HepG2 (cell line): Measurements from ENCODE around the gene DSCAM.

Experiments used
- EP300 ChIP-seq, 3 experiments: sonication (generic) in 1 of 3; formaldehyde crosslinking in 1 of 3; IDR thresholded peaks; 2 replicates each; pipeline versions ENCODE4 v1.5.1 to v1.6.1; 2011 to 2020; ENCODE audit warnings: low read depth in 2 of 3, low read length in 2 of 3, borderline replicate concordance in 1 of 3, improper control_type of control experiment in 1 of 3, mild to moderate bottlenecking in 1 of 3, missing genetic modification reagents in 1 of 3, moderate library complexity in 1 of 3
- MXI1 ChIP-seq: IDR thresholded peaks from 3 replicates; pipeline ENCODE4 v1.6.1; 2012; ENCODE audit warnings: low read depth, low read length, inconsistent platforms, borderline replicate concordance
- ZBTB1 ChIP-seq: sonication (generic); formaldehyde crosslinking; IDR thresholded peaks from 2 replicates; pipeline ENCODE4 v1.4.0; 2020; ENCODE audit warnings: missing genetic modification reagents, borderline replicate concordance
- TF ChIP-seq, protein P1 (sequence below): sonication (generic); formaldehyde crosslinking; conservative IDR thresholded peaks from 2 replicates; pipeline ENCODE4 v1.5.0; 2020; ENCODE audit warnings: missing genetic modification reagents
- TF ChIP-seq, protein P2 (sequence below): sonication (generic); formaldehyde crosslinking; IDR thresholded peaks from 2 replicates; pipeline ENCODE4 v1.4.0; 2020; ENCODE audit warnings: missing genetic modification reagents

DNA sequence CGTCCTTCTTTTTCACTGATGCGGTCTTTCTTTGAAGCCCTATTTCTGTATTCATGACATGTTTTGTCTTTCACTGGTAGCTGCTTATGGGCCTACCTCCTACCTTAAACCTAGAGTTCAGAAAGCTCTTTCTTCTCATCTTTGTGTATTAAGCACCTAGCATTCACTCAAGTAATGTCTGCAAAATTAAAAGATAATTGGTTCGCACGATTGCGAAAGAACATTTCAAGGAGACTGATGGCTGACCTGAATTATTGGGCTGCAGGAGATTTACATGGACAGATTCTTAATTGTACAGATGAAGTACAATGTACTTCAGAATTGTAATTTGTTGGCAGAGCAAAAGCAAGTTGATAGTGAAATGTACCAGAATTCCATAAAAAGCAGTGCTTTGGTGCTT is 773.3 kb downstream of the DSCAM start:
- TF ChIP-seq MXI1 (no peak), ZBTB1 (CRISPR knock-in tag) (no peak), EP300 (IDR thresholded peaks at IDR 0.05; ENCODE audit: low read depth in 2 of 2, low read length in 2 of 2) (no peak), EP300 (CRISPR knock-in tag; IDR thresholded peaks at IDR 0.05; ENCODE audit: borderline replicate concordance) (no peak)
- TF ChIP-seq, protein P1, sequence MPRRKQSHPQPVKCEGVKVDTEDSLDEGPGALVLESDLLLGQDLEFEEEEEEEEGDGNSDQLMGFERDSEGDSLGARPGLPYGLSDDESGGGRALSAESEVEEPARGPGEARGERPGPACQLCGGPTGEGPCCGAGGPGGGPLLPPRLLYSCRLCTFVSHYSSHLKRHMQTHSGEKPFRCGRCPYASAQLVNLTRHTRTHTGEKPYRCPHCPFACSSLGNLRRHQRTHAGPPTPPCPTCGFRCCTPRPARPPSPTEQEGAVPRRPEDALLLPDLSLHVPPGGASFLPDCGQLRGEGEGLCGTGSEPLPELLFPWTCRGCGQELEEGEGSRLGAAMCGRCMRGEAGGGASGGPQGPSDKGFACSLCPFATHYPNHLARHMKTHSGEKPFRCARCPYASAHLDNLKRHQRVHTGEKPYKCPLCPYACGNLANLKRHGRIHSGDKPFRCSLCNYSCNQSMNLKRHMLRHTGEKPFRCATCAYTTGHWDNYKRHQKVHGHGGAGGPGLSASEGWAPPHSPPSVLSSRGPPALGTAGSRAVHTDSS (CRISPR knock-in tag), result no peak
- TF ChIP-seq, protein P2, sequence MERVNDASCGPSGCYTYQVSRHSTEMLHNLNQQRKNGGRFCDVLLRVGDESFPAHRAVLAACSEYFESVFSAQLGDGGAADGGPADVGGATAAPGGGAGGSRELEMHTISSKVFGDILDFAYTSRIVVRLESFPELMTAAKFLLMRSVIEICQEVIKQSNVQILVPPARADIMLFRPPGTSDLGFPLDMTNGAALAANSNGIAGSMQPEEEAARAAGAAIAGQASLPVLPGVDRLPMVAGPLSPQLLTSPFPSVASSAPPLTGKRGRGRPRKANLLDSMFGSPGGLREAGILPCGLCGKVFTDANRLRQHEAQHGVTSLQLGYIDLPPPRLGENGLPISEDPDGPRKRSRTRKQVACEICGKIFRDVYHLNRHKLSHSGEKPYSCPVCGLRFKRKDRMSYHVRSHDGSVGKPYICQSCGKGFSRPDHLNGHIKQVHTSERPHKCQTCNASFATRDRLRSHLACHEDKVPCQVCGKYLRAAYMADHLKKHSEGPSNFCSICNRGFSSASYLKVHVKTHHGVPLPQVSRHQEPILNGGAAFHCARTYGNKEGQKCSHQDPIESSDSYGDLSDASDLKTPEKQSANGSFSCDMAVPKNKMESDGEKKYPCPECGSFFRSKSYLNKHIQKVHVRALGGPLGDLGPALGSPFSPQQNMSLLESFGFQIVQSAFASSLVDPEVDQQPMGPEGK, result no peak
